ENCODE measurements around the gene EDC3.
"Not testable (repeated sequence)": the region's sequence is repeated elsewhere in the genome, so short reads cannot be mapped to it uniquely, and the experiment has no call there.

Gene EDC3

GRCh38 chr15:74695597-74696397 lies at the start of gene EDC3:
TSS of gene EDC3 (minus strand) at chr15:74696024. CDS start at chr15:74675124, 20,900 bp downstream.
- Histone ChIP-seq H3K27ac (peak within 1 kb of the TSS; percentile 80), H3K4me3 (ENCODE audit: low read depth, low read length) (peak within 1 kb of the TSS; percentile 99), H3K27me3 (replicated peaks) (no peaks in the 10 kb centered on the region), H3K36me3 (replicated peaks) (no peaks in the 10 kb centered on the region)
- TF ChIP-seq CTCF (IDR thresholded peaks at IDR 0.05; ENCODE audit: low read depth, low read length, missing control alignments), result no peak
- DNase-seq, result peak; percentile 80
- in situ Hi-C loops (cut with HindIII; ENCODE audit: low pct_ligation_motif_present, low sequenced_read_pairs), result no loop called here

GRCh38 chr15:74742422-74742821 lies 46.6 kb upstream of the EDC3 start:
- no peak overlapping the region for H3K4me3 ChIP-seq (ENCODE audit: low read depth, low read length)
- TF ChIP-seq CTCF (IDR thresholded peaks at IDR 0.05; ENCODE audit: low read depth, low read length, missing control alignments), result no peak
- in situ Hi-C loops (cut with HindIII; ENCODE audit: low pct_ligation_motif_present, low sequenced_read_pairs), result no loop called here
- H3K27ac ChIP-seq, result no peak overlapping the region
- no peaks in the 10 kb centered on the region for H3K27me3 ChIP-seq (replicated peaks)
- no peak for DNase-seq
- no peaks in the 10 kb centered on the region for H3K36me3 ChIP-seq (replicated peaks)

- in situ Hi-C loops (cut with HindIII; ENCODE audit: low pct_ligation_motif_present, low sequenced_read_pairs); H3K27me3 ChIP-seq (replicated peaks): not testable (repeated sequence)
Measured at GRCh38 chr15:74738239-74738638, 42.4 kb upstream of the EDC3 start.

GRCh38 chr15:74735305-74735704 lies 39.5 kb upstream of the EDC3 start:
- TF ChIP-seq CTCF (IDR thresholded peaks at IDR 0.05; ENCODE audit: low read depth, low read length, missing control alignments), result no peak

More at GRCh38 chr15:74738239-74738638, 42.4 kb upstream of the EDC3 start:
- not testable (repeated sequence) for DNase-seq; H3K27ac ChIP-seq; H3K4me3 ChIP-seq (ENCODE audit: low read depth, low read length); H3K36me3 ChIP-seq (replicated peaks)

GRCh38 chr15:74733269-74733668 lies 37.4 kb upstream of the EDC3 start:
- in situ Hi-C loops (cut with HindIII; ENCODE audit: low pct_ligation_motif_present, low sequenced_read_pairs), result no loop called here
- no peak overlapping the region for H3K27ac ChIP-seq
- no peak overlapping the region for H3K4me3 ChIP-seq (ENCODE audit: low read depth, low read length)
- TF ChIP-seq CTCF (IDR thresholded peaks at IDR 0.05; ENCODE audit: low read depth, low read length, missing control alignments), result no peak
- no peak for DNase-seq
- no peaks in the 10 kb centered on the region for H3K27me3 ChIP-seq (replicated peaks)
- H3K36me3 ChIP-seq (replicated peaks), result no peaks in the 10 kb centered on the region

More at GRCh38 chr15:74735305-74735704, 39.5 kb upstream of the EDC3 start:
- Histone ChIP-seq H3K4me3 (ENCODE audit: low read depth, low read length) (no peak overlapping the region), H3K27ac (no peak overlapping the region), H3K36me3 (replicated peaks) (no peaks in the 10 kb centered on the region), H3K27me3 (replicated peaks) (no peaks in the 10 kb centered on the region)
- in situ Hi-C loops (cut with HindIII; ENCODE audit: low pct_ligation_motif_present, low sequenced_read_pairs), result no loop called here
- no peak for DNase-seq

GRCh38 chr15:74732846-74733245 lies 37.0 kb upstream of the EDC3 start:
- Histone ChIP-seq H3K27me3 (replicated peaks) (no peaks in the 10 kb centered on the region), H3K36me3 (replicated peaks) (no peaks in the 10 kb centered on the region), H3K4me3 (ENCODE audit: low read depth, low read length) (no peak overlapping the region), H3K27ac (no peak overlapping the region)
- in situ Hi-C loops (cut with HindIII; ENCODE audit: low pct_ligation_motif_present, low sequenced_read_pairs), result no loop called here
- TF ChIP-seq CTCF (IDR thresholded peaks at IDR 0.05; ENCODE audit: low read depth, low read length, missing control alignments), result no peak
- no peak for DNase-seq
